Thyroid gland (tissue), 4 donors: ENCODE results near the gene EYA3.

Experiments used
- CTCF ChIP-seq, 6 experiments: fragments of 200-600 bp in 3 of 6; fragments of 450-650 bp in 3 of 6; sonication (generic) in 3 of 6; IDR thresholded peaks; one replicate each; pipeline ENCODE4 v1.5.1; 2016 to 2019; ENCODE audit warnings: antibody characterized with exemption in 6 of 6, mild to moderate bottlenecking in 2 of 6, inconsistent platforms in 1 of 6, moderate library complexity in 1 of 6
- POLR2A ChIP-seq, 2 donors: fragments of 450-650 bp; IDR thresholded peaks; one replicate each; pipeline ENCODE4 v1.6.1; 2017; ENCODE audit warnings: antibody characterized with exemption in 2 of 2, mild to moderate bottlenecking in 2 of 2, moderate library complexity in 1 of 2

GRCh38 chr1:28027660-28028059 lies 60.8 kb downstream of the EYA3 start:
- TF ChIP-seq CTCF (IDR thresholded peaks at IDR 0.05) (no peak), POLR2A (IDR thresholded peaks at IDR 0.05) (no peak)
